ENCODE results near the gene PTPN5.

- TF ChIP-seq POLR2A (IDR thresholded peaks at IDR 0.05): no peak
- no peak for TF ChIP-seq CTCF (IDR thresholded peaks at IDR 0.05)
Observed at GRCh38 chr11:18756889-18757288, 34.7 kb downstream of the PTPN5 start.
